SKM-1 treated with dmso at 0.1 percent for 144 hours (cell line): Measurements from ENCODE around the gene SPPL2B.
"Not testable (repeated sequence)": the region's sequence is repeated elsewhere in the genome, so short reads cannot be mapped to it uniquely, and the experiment has no call there.

Experiments used
- DNase-seq: peaks from one replicate; lab custom pipeline; 2025; ENCODE audit not compliant: unreplicated experiment; lab: John Stamatoyannopoulos, UW

The SPPL2B gene

GRCh38 chr19:2336528-2337328 is 8.2 kb downstream of the SPPL2B start:
- DNase-seq, result no peak

- DNase-seq, result no peak
Measured at GRCh38 chr19:2337329-2337707, 8.8 kb downstream of the SPPL2B start.

- DNase-seq, result no peak
Measured at GRCh38 chr19:2338055-2338615, 9.7 kb downstream of the SPPL2B start.

DNA sequence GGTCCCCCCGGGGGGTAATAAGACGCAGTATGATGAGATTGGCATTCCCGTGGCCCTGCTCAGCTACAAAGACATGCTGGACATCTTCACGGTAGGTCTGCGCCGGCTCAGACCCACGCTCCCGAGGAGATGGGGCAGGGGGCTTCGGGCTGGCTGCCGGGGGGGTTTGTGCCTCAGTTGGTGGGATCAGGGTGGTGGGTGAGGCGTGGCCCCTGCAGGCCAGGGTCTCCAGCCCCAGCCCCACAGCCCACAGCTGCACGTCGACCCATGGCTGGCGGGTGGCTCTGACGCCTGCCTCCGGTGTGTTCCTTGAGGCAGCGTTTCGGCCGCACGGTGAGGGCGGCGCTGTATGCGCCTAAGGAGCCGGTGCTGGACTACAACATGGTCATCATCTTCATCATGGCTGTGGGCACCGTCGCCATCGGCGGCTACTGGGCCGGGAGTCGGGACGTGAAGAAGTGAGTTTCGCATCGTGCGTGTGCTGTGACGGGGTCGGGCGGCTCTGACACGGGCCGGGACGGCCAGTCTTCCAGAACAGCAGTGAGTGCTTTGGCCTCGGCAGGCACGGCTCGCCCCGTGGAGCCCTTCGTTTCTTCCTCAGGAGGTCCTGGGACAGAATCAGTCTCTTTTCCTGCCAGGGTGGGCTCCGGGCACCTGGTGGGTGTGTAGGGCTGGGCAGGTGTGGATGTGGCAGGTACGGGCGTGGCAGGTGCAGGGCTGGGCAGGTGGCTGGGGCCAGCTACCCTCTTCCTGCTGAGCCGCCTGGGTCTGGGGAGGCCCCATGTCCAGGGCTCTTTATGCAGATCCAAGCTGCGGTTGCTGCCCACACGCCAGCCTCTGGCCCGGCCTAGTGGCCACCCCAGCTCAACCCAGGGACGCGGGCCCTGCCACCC is 10.5 kb downstream of the SPPL2B start:
- DNase-seq, result no peak

GRCh38 chr19:2339644-2340310 is 11.3 kb downstream of the SPPL2B start:
- no peak for DNase-seq

DNA sequence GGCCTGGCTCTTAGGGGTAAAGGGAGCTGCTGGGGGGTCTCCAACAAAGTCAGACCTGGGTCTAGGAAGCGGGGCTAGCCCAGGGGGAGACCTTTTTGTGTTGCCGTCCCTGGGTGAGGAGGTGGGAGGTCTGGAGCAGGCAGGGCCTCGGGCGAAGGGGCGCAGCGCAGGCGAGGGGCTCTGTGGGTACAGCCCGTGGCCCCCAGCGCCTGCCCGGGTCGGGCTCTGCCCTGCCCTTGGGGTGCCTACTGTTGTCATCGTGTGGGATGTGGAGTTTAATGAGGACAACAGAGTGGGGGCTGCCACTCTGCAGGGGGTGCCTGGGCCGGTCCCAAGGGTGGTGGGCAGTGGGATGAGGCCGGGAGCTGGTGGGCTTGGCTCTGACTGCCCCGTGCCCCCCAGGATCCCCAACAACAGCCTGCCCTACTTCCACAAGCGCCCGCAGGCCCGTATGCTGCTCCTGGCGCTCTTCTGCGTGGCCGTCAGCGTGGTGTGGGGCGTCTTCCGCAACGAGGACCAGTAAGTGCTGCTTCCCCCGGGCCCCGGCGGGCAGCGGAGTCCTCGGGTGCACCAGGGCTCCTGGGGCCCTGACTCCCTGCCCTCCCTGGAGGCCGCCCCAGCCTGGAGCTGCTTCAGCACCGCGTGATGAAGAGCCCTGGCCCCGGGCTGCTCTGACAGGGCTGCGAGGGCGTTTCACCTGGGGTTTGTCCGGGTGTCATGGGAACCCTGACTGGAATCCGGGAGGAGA is 12.2 kb downstream of the SPPL2B start:
- no peak for DNase-seq

- DNase-seq, result no peak
Measured at GRCh38 chr19:2341244-2341751, 12.8 kb downstream of the SPPL2B start.

DNA sequence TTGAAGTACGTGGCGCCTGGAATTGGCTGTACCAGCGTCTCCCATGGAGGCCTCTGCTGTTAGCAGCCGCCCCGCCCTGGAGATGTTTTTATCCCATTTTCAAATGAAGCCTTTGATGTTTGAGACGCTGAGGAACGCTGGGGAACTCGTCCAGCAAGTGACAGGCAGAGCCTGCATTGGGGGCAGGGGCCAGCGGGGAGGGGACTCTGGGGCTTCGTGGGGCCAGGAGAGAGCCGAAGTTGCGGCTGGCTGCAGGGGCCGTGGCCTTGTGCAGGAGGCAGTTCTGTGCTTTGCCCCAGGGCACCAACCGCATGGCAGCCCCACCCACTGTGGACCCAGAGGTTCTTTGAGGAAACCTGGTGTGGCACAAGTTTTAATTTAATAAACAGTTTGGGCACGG is 13.5 kb downstream of the SPPL2B start:
- no peak for DNase-seq

GRCh38 chr19:2342656-2343288 is 14.3 kb downstream of the SPPL2B start:
- DNase-seq, result no peak

DNA sequence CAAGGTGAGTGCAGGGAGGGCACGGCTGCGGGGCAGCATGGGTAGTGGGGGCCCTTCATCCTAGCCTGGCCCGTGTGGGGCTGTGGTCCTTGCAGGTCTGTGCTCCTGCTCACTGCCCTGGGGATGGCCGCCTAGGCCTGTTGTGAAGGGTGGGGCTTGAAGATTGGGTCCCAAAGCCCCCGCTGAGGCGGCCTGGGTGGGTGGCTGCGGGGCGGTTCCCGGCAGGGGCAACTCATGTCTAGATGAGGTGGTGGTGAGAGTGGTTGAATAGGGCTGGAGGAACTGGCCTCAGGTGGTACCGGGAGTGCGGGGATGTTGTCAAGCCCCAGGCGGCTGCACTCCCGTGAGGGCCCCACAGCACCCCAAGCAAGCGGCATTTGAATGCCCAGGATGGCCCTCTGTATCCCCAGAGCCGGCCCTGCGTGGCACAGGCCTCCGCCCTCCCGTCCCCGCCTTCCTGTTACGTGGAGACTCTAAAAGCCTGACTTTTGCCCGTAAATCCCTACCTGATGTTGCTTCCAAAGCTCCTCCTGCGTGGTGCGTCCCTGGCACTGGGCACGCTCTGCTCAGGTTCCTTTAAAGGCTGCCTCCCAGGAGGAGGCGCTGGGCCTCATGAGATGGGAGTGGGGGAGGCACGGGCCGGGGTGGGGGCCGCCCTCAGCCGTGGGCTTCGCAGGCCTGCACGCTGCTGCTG is 15.0 kb downstream of the SPPL2B start:
- DNase-seq, result no peak

DNA sequence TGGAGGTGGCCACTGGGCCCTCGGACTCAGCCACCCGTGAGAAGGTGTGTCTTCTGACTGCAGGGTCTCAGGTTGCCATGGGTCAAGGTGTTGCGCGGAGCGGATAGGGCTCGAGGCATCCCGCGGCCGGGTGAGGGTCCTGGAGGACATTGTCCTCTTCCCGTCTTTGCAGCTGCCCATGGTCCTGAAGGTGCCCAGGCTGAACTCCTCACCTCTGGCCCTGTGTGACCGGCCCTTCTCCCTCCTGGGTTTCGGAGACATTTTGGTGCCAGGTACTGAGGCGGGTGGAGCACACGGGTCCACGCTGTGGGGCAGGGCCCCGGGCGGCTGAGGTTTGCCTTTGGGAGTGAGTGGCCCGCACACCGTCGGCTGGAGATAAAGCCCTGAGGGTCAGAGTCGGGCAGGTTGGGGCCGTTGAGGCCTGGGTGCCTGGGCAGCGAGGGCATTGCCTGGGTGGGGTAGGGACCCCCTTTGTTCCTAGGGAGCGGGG is 15.9 kb downstream of the SPPL2B start:
- DNase-seq, result no peak

DNA sequence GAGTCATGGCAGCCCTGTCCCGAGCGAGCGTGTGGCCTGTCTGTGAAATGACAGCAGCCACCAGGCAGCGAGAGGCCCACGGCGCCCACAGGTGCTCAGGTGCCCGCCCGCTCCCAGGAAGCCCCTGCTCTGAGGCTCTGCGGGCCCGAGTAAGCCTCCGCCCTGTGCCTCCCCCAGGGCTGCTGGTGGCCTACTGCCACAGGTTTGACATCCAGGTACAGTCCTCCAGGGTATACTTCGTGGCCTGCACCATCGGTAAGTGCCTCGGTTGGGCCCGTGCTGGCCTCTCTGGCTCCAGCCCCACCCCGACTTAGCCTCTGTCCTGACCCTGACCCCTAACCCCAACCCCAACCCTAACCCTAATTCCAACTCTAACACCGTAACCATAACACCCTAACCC is 16.6 kb downstream of the SPPL2B start:
- DNase-seq, result no peak

DNA sequence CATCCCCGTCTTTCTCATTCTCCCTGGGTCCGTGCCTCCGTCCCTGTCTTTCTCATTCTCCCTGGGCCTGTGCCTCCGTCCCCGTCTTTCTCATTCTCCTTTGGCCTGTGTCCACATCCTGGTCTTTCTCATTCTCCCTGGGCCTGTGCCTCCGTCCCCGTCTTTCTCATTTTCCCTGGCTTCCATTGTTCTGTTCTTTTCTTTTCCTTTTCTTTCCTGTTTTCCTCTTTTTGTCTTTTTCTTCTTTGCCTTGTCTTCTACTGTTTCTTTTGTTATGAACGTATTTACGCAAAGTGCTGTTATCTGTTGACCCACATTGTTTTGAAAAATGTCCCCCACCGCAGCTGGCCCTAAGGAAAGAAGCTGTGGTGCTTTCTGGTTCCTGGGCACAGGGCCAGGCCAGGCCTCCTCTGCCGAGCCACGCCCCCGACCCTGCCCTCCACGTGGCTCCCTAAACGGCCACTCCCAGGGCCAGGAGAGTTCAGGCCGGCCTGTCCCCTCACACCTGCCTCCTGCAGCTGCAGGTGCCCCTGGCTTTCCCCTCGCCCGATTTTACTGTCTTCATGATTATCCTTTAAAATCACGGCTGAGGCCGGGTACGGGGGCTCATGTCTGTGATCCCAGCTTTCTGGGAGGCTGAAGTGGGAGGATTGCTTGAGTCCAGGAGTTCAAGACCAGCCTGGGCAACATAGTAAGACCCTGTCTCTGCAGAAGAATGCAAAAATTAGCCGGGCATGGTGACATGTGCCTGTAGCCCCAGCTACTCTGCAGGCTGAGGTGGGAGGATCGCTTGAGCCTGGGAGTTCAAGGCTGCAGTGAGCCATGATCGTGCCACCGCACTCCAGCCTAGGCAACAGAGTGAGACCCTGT is 17.5 kb downstream of the SPPL2B start:
- DNase-seq, result no peak

- DNase-seq, result not testable (repeated sequence)
Measured at GRCh38 chr19:2349818-2350217, 21.3 kb downstream of the SPPL2B start.

DNA sequence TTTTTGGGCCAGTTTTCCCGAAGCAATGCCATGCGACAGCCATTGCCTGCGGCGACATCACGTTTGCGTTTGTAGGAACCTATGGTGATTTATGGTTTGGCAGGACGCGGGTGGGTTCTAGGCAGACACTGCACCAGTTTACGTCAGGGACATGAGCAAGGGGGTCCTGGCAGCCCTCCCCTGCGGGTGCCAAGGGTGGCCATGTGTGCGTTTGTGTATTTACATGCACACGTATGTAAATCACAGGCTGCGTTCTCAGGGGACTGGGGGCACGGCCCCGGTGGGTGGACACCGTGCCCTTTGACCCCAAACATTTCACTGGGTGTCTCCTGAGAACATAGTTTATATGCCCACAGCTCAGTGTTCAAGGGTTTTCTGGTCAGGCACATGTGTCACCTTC is 22.2 kb downstream of the SPPL2B start:
- no peak for DNase-seq

DNA sequence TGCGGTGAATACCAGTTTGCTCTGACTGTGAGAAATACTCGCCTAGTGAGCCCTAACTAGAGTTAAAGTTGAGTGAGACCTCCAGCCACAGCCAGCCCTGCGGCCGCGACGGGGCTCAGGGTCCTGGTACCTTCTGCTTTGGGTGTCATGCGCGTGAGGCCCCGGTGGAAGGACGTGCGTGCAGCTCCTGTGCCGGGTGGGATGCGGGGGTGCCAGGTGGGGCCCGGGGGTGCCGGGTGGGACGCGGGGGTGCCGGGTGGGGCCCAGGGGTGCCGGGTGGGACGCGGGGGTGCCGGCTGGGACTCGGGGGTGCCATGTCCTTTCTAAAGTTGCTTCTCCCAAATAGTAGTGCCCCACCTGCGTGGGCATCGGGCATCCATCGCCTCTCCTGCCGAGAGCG is 23.1 kb downstream of the SPPL2B start:
- DNase-seq, result no peak

- no peak for DNase-seq
Measured at GRCh38 chr19:2352121-2352520, 23.6 kb downstream of the SPPL2B start.

DNA sequence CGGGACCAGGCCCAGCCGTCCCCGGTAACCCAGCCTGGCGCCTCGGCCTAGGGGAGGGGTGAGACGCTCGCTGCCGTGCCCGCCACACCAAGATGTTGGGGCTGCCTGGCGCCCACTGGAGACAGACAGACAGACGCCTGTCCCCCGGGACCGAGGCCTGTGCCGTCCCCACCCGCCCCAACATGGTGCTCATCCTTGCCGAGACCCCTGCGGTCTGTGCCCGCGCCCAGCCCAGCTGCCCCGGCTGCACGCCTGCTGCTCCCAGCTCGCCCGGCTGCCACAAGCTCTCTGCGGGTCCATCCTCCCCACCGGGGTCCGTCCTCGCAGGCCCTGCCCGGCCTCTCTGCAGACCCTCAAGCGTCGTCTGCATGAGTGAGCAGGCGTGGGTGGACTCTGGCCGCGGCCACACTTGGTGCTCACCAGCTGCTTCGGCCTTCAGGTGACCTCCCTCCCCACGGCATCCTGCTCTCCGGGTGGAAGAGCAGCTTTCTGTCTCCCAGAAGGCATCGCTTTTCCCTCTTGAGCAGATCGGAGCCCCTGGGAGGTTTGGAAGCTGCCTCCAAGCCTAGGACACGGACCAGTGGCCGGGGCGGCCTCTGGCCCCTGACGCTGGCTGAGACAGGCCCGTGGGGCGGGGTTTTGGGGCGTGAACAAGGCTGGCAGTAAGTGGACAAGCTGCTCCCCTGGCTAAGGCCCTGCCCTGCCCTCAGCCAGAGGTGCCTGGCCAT is 24.8 kb downstream of the SPPL2B start:
- no peak for DNase-seq
